ENCODE data around the gene CDH12.

- no peak for TF ChIP-seq CTCF (IDR thresholded peaks at IDR 0.05)
- no peak for TF ChIP-seq POLR2A (IDR thresholded peaks at IDR 0.05)
Measured at GRCh38 chr5:22465177-22465576, 388.0 kb downstream of the CDH12 start.

All from thyroid gland (tissue), 4 donors.